Measurements from ENCODE around the gene TRAF2.

Gene TRAF2

GRCh38 chr9:136972335-136972734 is 86.0 kb downstream of the TRAF2 start:
- TF ChIP-seq TEAD4 (IDR thresholded peaks at IDR 0.05) (no peak), TCF12 (IDR thresholded peaks at IDR 0.05; ENCODE audit: low read depth) (no peak), TAF1 (IDR thresholded peaks at IDR 0.05; ENCODE audit: low read depth) (no peak), RAD21 (IDR thresholded peaks at IDR 0.05; ENCODE audit: low read depth) (no peak)
- TF ChIP-seq, protein P1, sequence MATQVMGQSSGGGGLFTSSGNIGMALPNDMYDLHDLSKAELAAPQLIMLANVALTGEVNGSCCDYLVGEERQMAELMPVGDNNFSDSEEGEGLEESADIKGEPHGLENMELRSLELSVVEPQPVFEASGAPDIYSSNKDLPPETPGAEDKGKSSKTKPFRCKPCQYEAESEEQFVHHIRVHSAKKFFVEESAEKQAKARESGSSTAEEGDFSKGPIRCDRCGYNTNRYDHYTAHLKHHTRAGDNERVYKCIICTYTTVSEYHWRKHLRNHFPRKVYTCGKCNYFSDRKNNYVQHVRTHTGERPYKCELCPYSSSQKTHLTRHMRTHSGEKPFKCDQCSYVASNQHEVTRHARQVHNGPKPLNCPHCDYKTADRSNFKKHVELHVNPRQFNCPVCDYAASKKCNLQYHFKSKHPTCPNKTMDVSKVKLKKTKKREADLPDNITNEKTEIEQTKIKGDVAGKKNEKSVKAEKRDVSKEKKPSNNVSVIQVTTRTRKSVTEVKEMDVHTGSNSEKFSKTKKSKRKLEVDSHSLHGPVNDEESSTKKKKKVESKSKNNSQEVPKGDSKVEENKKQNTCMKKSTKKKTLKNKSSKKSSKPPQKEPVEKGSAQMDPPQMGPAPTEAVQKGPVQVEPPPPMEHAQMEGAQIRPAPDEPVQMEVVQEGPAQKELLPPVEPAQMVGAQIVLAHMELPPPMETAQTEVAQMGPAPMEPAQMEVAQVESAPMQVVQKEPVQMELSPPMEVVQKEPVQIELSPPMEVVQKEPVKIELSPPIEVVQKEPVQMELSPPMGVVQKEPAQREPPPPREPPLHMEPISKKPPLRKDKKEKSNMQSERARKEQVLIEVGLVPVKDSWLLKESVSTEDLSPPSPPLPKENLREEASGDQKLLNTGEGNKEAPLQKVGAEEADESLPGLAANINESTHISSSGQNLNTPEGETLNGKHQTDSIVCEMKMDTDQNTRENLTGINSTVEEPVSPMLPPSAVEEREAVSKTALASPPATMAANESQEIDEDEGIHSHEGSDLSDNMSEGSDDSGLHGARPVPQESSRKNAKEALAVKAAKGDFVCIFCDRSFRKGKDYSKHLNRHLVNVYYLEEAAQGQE (IDR thresholded peaks at IDR 0.05; ENCODE audit: low read depth) = no peak

GRCh38 chr9:136972743-136973142 is 86.4 kb downstream of the TRAF2 start:
- TF ChIP-seq YY1 (IDR thresholded peaks at IDR 0.05; ENCODE audit: low read depth) (no peak), USF1 (IDR thresholded peaks at IDR 0.05) (no peak), TCF12 (IDR thresholded peaks at IDR 0.05; ENCODE audit: low read depth) (no peak), TEAD4 (IDR thresholded peaks at IDR 0.05) (no peak), TAF1 (IDR thresholded peaks at IDR 0.05; ENCODE audit: low read depth) (no peak), EGR1 (IDR thresholded peaks at IDR 0.05) (no peak), RAD21 (IDR thresholded peaks at IDR 0.05; ENCODE audit: low read depth) (no peak), CEBPB (IDR thresholded peaks at IDR 0.05) (no peak), NFIC (IDR thresholded peaks at IDR 0.05) (no peak), ZBTB7A (IDR thresholded peaks at IDR 0.05; ENCODE audit: low read depth) (no peak), EP300 (IDR thresholded peaks at IDR 0.05; ENCODE audit: borderline replicate concordance) (no peak), CREB1 (IDR thresholded peaks at IDR 0.05; ENCODE audit: low read depth) (no peak), FOXM1 (IDR thresholded peaks at IDR 0.05; ENCODE audit: borderline replicate concordance, low read depth) (no peak), MAX (IDR thresholded peaks at IDR 0.05) (no peak)
- TF ChIP-seq, protein P1 (IDR thresholded peaks at IDR 0.05; ENCODE audit: low read depth) = no peak

GRCh38 chr9:136973618-136974617 is 87.6 kb downstream of the TRAF2 start:
- no peak for TF ChIP-seq TEAD4 (IDR thresholded peaks at IDR 0.05)
- TF ChIP-seq, protein P1 (IDR thresholded peaks at IDR 0.05; ENCODE audit: low read depth) = no peak
- no peak for TF ChIP-seq USF1 (IDR thresholded peaks at IDR 0.05)
- TF ChIP-seq TAF1 (IDR thresholded peaks at IDR 0.05; ENCODE audit: low read depth) = no peak
- TF ChIP-seq MAX (IDR thresholded peaks at IDR 0.05) = no peak
- TF ChIP-seq YY1 (IDR thresholded peaks at IDR 0.05; ENCODE audit: low read depth) = no peak
- TF ChIP-seq CEBPB (IDR thresholded peaks at IDR 0.05) = no peak
- TF ChIP-seq EGR1 (IDR thresholded peaks at IDR 0.05) = no peak
- TF ChIP-seq RAD21 (IDR thresholded peaks at IDR 0.05; ENCODE audit: low read depth) = no peak
- TF ChIP-seq CREB1 (IDR thresholded peaks at IDR 0.05; ENCODE audit: low read depth) = no peak
- TF ChIP-seq FOXM1 (IDR thresholded peaks at IDR 0.05; ENCODE audit: borderline replicate concordance, low read depth) = no peak
- no peak for TF ChIP-seq NFIC (IDR thresholded peaks at IDR 0.05)
- no peak for TF ChIP-seq ZBTB7A (IDR thresholded peaks at IDR 0.05; ENCODE audit: low read depth)

Data from Ishikawa (cell line).